K562 (cell line): ENCODE measurements around the gene MAP1LC3B2. TPM values are rescaled to one million over a fixed set of nuclear protein-coding genes. Genes with fewer than 3 reads are reported as not detected.

Experiments used
- CHCHD3 ChIP-seq: fragments of 250-450 bp; sonication (Bioruptor Pico); IDR thresholded peaks from 2 replicates; pipeline ENCODE4 v2.1.2; 2022; ENCODE audit warnings: mild to moderate bottlenecking
- EP400 ChIP-seq: fragments of 450-650 bp; IDR thresholded peaks from 2 replicates; pipeline ENCODE4 v1.6.1; 2017; ENCODE audit warnings: antibody characterized with exemption, mild to moderate bottlenecking, moderate library complexity
- FOXA3 ChIP-seq, 2 experiments: fragments of 450-650 bp in 1 of 2; sonication (generic) in 1 of 2; formaldehyde crosslinking; IDR thresholded peaks in 1 of 2; conservative IDR thresholded peaks in 1 of 2; 2 replicates each; pipeline versions ENCODE4 v1.4.0 to v1.8.0; 2020 to 2022; ENCODE audit warnings: mild to moderate bottlenecking in 2 of 2, missing genetic modification reagents in 1 of 2
- HDAC6 ChIP-seq: IDR thresholded peaks from 2 replicates; pipeline ENCODE4 v1.6.1; 2012; ENCODE audit warnings: low read depth, mild to moderate bottlenecking, control low read depth, inconsistent platforms, low read length, moderate library complexity
- HDGF ChIP-seq: fragments of 450-650 bp; IDR thresholded peaks from 2 replicates; pipeline ENCODE4 v1.6.1; 2016
- HEY1 ChIP-seq: fragments of 250-450 bp; sonication (Bioruptor Pico); IDR thresholded peaks from 2 replicates; pipeline ENCODE4 v1.5.0; 2020; ENCODE audit warnings: mild to moderate bottlenecking, moderate library complexity, borderline replicate concordance
- NFRKB ChIP-seq: fragments of 450-650 bp; IDR thresholded peaks from 2 replicates; pipeline ENCODE4 v1.6.1; 2016; ENCODE audit warnings: low read depth
- PHF20 ChIP-seq: fragments of 450-650 bp; IDR thresholded peaks from 2 replicates; pipeline ENCODE4 v1.6.1; 2018; ENCODE audit not compliant: partially characterized antibody
- RFX5 ChIP-seq: IDR thresholded peaks from 2 replicates; pipeline ENCODE4 v1.6.1; 2011; ENCODE audit warnings: low read depth, mild to moderate bottlenecking, improper control_type of control experiment, low read length
- SAFB ChIP-seq: fragments of 200-400 bp; formaldehyde crosslinking; IDR thresholded peaks from 2 replicates; pipeline ENCODE4 v1.6.1; 2017; ENCODE audit warnings: low read depth, low read length, borderline replicate concordance
- TSC22D4 ChIP-seq: fragments of 450-650 bp; IDR thresholded peaks from 2 replicates; pipeline ENCODE4 v1.6.1; 2016; ENCODE audit warnings: missing genetic modification characterization, missing biosample characterization, control low read depth
- ZNF79 ChIP-seq: fragments of 250-450 bp; sonication (Bioruptor Pico); IDR thresholded peaks from 2 replicates; pipeline ENCODE4 v1.4.0; 2020; ENCODE audit warnings: low read depth, mild to moderate bottlenecking, moderate library complexity
- polyA plus RNA-seq, 8 experiments: library from polyadenylated mRNA; depleted of rRNA in 4 of 8; stranded (reverse) in 5 of 8; unstranded in 3 of 8; fragments of >200 nt; fragmentation: Nextera tagmentation in 2 of 8; fragmentation: Illumina TruSeq in 1 of 8; extraction: Ambion mirVana in 2 of 8; extraction: Trizol in 1 of 8; gene quantifications; 2 replicates each; pipeline versions ENCODE4 v1.2.1 to v1.2.3, GENCODE V29; 2011 to 2014; ENCODE audit warnings: inconsistent platforms in 1 of 8, missing spikeins in 1 of 8
- total RNA-seq, 7 experiments: library from RNA; depleted of rRNA in 6 of 7; stranded (reverse); fragments of >200 nt in 6 of 7; fragmentation: Illumina TruSeq in 2 of 7; extraction: Trizol in 2 of 7; gene quantifications; 2 replicates each; pipeline versions ENCODE4 v1.2.1 to v1.2.3, GENCODE V29; 2011 to 2021; ENCODE audit warnings: low replicate concordance in 1 of 7
- TF ChIP-seq, protein P1 (sequence below), 2 experiments: fragments of 450-650 bp; formaldehyde crosslinking in 1 of 2; IDR thresholded peaks; 2 replicates each; pipeline versions ENCODE4 v1.4.0 to v1.6.1; 2014 to 2020; ENCODE audit warnings: mild to moderate bottlenecking in 2 of 2, borderline replicate concordance in 1 of 2, low read depth in 1 of 2
- TF ChIP-seq, protein P2 (sequence below): fragments of 250-450 bp; sonication (Bioruptor Pico); IDR thresholded peaks from 2 replicates; pipeline ENCODE4 v1.4.0; 2020; ENCODE audit warnings: mild to moderate bottlenecking, moderate library complexity
- TF ChIP-seq, protein P3 (sequence below): sonication (generic); formaldehyde crosslinking; IDR thresholded peaks from 2 replicates; pipeline ENCODE4 v1.8.0; 2022; ENCODE audit warnings: mild to moderate bottlenecking, missing genetic modification reagents, borderline replicate concordance

The MAP1LC3B2 gene
- total and polyA plus RNA-seq, 9 of the 15 experiments (the other 6 are each of a cell fraction or from before 2014, with no cell fraction given) = 0.53 to 2.8 (median 0.76) TPM; not detected in 2

DNA sequence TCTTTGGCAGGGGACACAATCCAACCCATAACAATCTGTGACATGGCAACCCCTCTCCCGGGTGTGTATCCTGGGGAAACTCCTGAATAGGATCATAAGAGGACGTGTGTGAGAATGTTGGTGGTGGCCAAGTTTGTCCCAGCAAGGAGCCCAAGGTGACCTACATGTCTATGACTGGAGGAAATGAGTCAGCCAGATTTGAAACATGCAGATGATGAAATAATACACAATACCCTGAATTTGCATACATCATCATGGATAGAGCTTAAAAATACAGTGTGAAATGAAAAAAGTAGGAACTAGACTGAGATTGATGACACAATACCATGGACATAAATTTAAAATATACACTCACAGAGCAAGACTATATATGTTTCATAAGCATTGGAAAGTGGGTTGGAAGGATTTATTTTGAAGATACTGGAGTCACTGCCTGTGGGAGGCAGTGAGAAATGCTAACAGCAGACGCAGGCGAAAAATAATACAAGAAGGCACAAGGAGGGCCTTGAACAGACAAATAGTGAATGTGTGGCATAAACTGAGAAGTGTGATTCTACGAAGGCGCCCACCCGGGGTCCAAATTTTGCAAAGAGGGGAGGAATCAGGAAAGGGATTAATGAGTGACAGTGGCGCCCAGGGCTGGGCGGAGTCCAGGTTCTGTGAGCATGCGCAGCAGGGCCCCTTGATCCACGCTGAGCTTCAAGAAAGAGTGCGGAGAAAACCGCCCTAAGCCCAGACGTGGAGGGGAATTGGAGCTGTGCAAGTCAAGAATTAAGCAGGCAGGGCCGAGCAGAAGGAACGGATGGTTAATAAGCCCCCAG, 7.0 kb upstream of the MAP1LC3B2 start (continued):
- TF ChIP-seq FOXA3 (CRISPR knock-in tag; conservative IDR thresholded peaks at IDR 0.05 in 1 of 2, IDR thresholded peaks at IDR 0.05 in 1 of 2) (no peak; a peak in 1 of 4 replicates), HEY1 (CRISPR knock-in tag) (no peak), CHCHD3 (CRISPR knock-in tag) (no peak), SAFB (no peak), ZNF79 (CRISPR knock-in tag) (peak; percentile 46; the same call in 1 of the 2 replicates), HDAC6 (no peak), HDGF (no peak), RFX5 (no peak), TSC22D4 (tag) (no peak), EP400 (peak; percentile 64; the same call in 1 of the 2 replicates), PHF20 (no peak), NFRKB (peak; percentile 70)
- TF ChIP-seq, protein P1, sequence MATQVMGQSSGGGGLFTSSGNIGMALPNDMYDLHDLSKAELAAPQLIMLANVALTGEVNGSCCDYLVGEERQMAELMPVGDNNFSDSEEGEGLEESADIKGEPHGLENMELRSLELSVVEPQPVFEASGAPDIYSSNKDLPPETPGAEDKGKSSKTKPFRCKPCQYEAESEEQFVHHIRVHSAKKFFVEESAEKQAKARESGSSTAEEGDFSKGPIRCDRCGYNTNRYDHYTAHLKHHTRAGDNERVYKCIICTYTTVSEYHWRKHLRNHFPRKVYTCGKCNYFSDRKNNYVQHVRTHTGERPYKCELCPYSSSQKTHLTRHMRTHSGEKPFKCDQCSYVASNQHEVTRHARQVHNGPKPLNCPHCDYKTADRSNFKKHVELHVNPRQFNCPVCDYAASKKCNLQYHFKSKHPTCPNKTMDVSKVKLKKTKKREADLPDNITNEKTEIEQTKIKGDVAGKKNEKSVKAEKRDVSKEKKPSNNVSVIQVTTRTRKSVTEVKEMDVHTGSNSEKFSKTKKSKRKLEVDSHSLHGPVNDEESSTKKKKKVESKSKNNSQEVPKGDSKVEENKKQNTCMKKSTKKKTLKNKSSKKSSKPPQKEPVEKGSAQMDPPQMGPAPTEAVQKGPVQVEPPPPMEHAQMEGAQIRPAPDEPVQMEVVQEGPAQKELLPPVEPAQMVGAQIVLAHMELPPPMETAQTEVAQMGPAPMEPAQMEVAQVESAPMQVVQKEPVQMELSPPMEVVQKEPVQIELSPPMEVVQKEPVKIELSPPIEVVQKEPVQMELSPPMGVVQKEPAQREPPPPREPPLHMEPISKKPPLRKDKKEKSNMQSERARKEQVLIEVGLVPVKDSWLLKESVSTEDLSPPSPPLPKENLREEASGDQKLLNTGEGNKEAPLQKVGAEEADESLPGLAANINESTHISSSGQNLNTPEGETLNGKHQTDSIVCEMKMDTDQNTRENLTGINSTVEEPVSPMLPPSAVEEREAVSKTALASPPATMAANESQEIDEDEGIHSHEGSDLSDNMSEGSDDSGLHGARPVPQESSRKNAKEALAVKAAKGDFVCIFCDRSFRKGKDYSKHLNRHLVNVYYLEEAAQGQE (IDR thresholded peaks at IDR 0.05; ENCODE audit: borderline replicate concordance) = no peak; the same call in 1 of the 2 replicates
- TF ChIP-seq, protein P1 (CRISPR knock-in tag; IDR thresholded peaks at IDR 0.05; ENCODE audit: low read depth) = no peak
- TF ChIP-seq, protein P2, sequence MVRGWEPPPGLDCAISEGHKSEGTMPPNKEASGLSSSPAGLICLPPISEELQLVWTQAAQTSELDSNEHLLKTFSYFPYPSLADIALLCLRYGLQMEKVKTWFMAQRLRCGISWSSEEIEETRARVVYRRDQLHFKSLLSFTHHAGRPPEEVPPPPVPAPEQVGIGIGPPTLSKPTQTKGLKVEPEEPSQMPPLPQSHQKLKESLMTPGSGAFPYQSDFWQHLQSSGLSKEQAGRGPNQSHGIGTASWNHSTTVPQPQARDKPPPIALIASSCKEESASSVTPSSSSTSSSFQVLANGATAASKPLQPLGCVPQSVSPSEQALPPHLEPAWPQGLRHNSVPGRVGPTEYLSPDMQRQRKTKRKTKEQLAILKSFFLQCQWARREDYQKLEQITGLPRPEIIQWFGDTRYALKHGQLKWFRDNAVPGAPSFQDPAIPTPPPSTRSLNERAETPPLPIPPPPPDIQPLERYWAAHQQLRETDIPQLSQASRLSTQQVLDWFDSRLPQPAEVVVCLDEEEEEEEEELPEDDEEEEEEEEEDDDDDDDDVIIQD (CRISPR knock-in tag) = no peak; the same call in 1 of the 2 replicates
- TF ChIP-seq, protein P3, sequence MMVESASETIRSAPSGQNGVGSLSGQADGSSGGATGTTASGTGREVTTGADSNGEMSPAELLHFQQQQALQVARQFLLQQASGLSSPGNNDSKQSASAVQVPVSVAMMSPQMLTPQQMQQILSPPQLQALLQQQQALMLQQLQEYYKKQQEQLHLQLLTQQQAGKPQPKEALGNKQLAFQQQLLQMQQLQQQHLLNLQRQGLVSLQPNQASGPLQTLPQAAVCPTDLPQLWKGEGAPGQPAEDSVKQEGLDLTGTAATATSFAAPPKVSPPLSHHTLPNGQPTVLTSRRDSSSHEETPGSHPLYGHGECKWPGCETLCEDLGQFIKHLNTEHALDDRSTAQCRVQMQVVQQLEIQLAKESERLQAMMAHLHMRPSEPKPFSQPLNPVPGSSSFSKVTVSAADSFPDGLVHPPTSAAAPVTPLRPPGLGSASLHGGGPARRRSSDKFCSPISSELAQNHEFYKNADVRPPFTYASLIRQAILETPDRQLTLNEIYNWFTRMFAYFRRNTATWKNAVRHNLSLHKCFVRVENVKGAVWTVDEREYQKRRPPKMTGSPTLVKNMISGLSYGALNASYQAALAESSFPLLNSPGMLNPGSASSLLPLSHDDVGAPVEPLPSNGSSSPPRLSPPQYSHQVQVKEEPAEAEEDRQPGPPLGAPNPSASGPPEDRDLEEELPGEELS = no peak
